T-helper 9 cell (primary cell): ENCODE results near the gene FGF12.

Experiments used
- DNase-seq: peaks from one replicate; pipeline ENCODE4 v3.0.0-alpha.2; 2020

Gene FGF12

GRCh38 chr3:192409201-192409837 is 318.0 kb downstream of the FGF12 start:
- no peak for DNase-seq

- no peak for DNase-seq
These were observed 318.6 kb downstream of the FGF12 start for GRCh38 chr3:192408647-192409200.

GRCh38 chr3:192408007-192408646 is 319.2 kb downstream of the FGF12 start:
- DNase-seq, result no peak

- no peak for DNase-seq
These were observed 327.6 kb downstream of the FGF12 start for GRCh38 chr3:192399767-192400166.

GRCh38 chr3:192397012-192397411 is 330.3 kb downstream of the FGF12 start:
- DNase-seq, result no peak

GRCh38 chr3:192395506-192395905 is 331.8 kb downstream of the FGF12 start:
- DNase-seq, result no peak

GRCh38 chr3:192392986-192393385 is 334.4 kb downstream of the FGF12 start:
- no peak for DNase-seq

GRCh38 chr3:192382861-192383260 is 344.5 kb downstream of the FGF12 start:
- no peak for DNase-seq

GRCh38 chr3:192373586-192373985 is 353.8 kb downstream of the FGF12 start:
- DNase-seq, result no peak

GRCh38 chr3:192373032-192373431 is 354.3 kb downstream of the FGF12 start:
- no peak for DNase-seq

- no peak for DNase-seq
These were observed 354.7 kb downstream of the FGF12 start for GRCh38 chr3:192372616-192373015.

GRCh38 chr3:192371870-192372400 is 355.4 kb downstream of the FGF12 start:
- no peak for DNase-seq

- DNase-seq, result no peak
These were observed 359.7 kb downstream of the FGF12 start for GRCh38 chr3:192367616-192368015.

GRCh38 chr3:192366916-192367315 is 360.4 kb downstream of the FGF12 start:
- no peak for DNase-seq

GRCh38 chr3:192365571-192365970 is 361.8 kb downstream of the FGF12 start:
- DNase-seq, result no peak

- no peak for DNase-seq
These were observed 363.0 kb downstream of the FGF12 start for GRCh38 chr3:192364316-192364715.

GRCh38 chr3:192354687-192355086 is 372.7 kb downstream of the FGF12 start:
- no peak for DNase-seq

GRCh38 chr3:192352142-192352541 is 375.2 kb downstream of the FGF12 start:
- no peak for DNase-seq

- no peak for DNase-seq
These were observed 375.9 kb downstream of the FGF12 start for GRCh38 chr3:192351441-192351840.

GRCh38 chr3:192340031-192340430 is 387.3 kb downstream of the FGF12 start:
- no peak for DNase-seq

GRCh38 chr3:192339214-192339613 is 388.1 kb downstream of the FGF12 start:
- DNase-seq, result no peak

GRCh38 chr3:192336286-192336685 is 391.1 kb downstream of the FGF12 start:
- no peak for DNase-seq

GRCh38 chr3:192332386-192333291 is 394.7 kb downstream of the FGF12 start:
- no peak for DNase-seq
